Keratinocyte (primary cell): ENCODE measurements around the gene PNP.

ENCODE experiments used
- CTCF ChIP-seq, 3 experiments: IDR thresholded peaks in 1 of 3; conservative IDR thresholded peaks in 1 of 3; optimal IDR thresholded peaks in 1 of 3; 2 replicates in 2 of 3; 3 replicates in 1 of 3; pipeline versions ENCODE3 to v1.5.1; 2011; ENCODE audit warnings: low read length in 3 of 3, mild to moderate bottlenecking in 3 of 3, moderate library complexity in 2 of 3, control low read depth in 1 of 3, inconsistent platforms in 1 of 3; ENCODE audit not compliant: insufficient read depth in 2 of 3; ENCODE audit errors: extremely low read depth in 1 of 3
- EZH2 ChIP-seq: IDR thresholded peaks from one replicate; pipeline ENCODE4 v1.6.1; 2012; ENCODE audit warnings: inconsistent platforms, mild to moderate bottlenecking, low read length, moderate library complexity

GRCh38 chr14:20476776-20477175 is 7.6 kb downstream of the PNP start:
- no peak for TF ChIP-seq CTCF (optimal IDR thresholded peaks at IDR 0.05 in 1 of 3, IDR thresholded peaks at IDR 0.05 in 1 of 3, conservative IDR thresholded peaks at IDR 0.05 in 1 of 3; ENCODE audit: extremely low read depth in 1 of 3, insufficient read depth in 2 of 3, low read length in 3 of 3)
- TF ChIP-seq EZH2, result no peak
